ENCODE data around the gene ALDOA.
"Not testable (repeated sequence)": the region's sequence is repeated elsewhere in the genome, so short reads cannot be mapped to it uniquely, and the experiment has no call there.

Gene ALDOA

GRCh38 chr16:30065102-30065942 lies at the start of gene ALDOA:
ALDOA (plus strand) TSS chr16:30065760; CDS start chr16:30066898, 1,138 bp downstream.
- FAIRE-seq: peak; percentile 80

GRCh38 chr16:30016555-30017276 lies 48.8 kb upstream of the ALDOA start:
- no peak for FAIRE-seq

- no peak for FAIRE-seq
Observed at GRCh38 chr16:30017277-30017656, 48.3 kb upstream of the ALDOA start.

DNA sequence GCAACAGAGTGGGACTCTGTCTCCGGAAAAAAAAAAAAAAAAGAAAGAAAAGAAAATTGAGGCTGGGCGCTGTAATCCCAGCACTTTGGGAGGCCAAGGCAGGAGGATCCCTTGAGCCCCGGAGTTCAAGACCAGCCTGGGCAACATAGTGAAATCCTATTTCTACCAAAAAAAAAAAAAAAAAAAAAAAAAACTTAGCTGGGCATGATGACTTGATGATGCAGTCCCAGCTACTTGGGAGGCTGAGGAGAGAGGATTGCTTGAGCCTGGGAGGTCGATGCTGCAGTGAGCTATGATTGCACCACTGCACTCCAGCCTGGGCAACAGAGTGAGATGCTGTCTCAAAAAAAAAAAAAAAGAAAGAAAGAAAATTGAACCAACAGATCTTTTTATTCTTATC lies 47.6 kb upstream of the ALDOA start:
- not testable (repeated sequence) for FAIRE-seq

DNA sequence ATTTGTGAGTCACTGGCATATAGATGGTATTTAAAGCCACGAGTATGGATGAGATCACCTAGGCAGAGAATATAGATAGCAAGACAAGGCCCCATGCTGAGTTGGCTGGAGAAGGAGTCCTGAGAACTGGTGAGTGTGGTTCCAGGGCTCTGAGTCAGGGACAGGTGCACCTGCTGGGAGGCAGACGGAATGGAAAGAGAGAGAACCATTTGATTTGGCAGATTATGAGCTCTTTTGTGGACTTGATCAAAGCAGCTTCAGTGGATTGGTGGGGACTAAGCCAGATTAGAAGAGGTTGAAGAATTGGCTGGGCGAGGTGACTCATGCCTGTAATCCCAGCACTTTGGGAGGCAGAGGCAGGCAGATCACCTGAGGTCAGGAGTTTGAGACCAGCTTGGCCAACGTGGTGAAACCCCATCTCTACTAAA lies 46.8 kb upstream of the ALDOA start:
- FAIRE-seq: no peak

DNA sequence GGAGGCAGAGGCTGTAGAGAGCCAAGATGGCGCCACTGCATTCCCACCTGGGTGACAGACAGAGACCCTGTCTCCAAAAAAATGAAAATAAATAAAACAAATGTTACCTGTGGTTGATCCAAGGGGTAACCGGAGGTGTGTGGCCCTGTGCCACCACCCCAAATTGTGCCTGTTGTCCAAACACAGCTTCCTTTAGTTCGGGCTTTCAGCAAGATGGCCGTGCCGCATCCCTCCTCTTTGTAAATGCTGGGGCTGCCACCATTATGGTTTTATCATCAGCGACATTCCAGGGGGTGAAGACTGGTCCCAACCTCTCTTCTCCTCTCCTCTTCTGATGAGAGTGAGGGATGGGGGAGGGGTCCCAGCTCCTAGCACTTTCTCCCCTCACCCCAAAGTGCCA lies 42.7 kb upstream of the ALDOA start, which contains the start of gene C16orf92:
Gene C16orf92, plus strand, starts transcription at position 312 of the 400 bp plus-strand sequence. CDS start 143 bp downstream, outside the sequence.
- no peak for FAIRE-seq

- FAIRE-seq: no peak
Observed at GRCh38 chr16:30023586-30023985, 42.0 kb upstream of the ALDOA start.

DNA sequence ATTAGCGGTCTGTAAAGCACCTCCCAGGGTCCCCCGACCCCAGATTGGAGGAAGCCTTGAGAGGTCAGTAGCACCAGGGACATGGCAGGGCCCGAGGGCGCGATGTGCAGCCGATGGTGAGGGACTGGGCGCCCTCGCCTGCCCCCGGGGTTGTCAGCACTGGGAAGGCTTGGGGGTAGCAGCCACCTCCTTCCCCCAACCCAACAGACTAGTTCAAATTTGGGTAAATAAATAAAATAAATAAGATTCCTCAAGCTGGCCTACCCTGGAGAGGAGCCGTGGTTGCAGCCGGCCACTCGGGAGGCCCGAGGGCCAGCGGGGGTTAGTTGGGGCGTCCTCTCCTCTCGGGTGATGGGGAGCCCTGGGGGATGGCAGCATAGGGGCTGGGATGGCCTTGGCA lies 41.1 kb upstream of the ALDOA start:
- no peak for FAIRE-seq

- no peak for FAIRE-seq
Observed at GRCh38 chr16:30025156-30025555, 40.4 kb upstream of the ALDOA start.

GRCh38 chr16:30025574-30025973 lies 40.0 kb upstream of the ALDOA start:
- no peak for FAIRE-seq

- FAIRE-seq: no peak
Observed at GRCh38 chr16:30026449-30026848, 39.1 kb upstream of the ALDOA start.

DNA sequence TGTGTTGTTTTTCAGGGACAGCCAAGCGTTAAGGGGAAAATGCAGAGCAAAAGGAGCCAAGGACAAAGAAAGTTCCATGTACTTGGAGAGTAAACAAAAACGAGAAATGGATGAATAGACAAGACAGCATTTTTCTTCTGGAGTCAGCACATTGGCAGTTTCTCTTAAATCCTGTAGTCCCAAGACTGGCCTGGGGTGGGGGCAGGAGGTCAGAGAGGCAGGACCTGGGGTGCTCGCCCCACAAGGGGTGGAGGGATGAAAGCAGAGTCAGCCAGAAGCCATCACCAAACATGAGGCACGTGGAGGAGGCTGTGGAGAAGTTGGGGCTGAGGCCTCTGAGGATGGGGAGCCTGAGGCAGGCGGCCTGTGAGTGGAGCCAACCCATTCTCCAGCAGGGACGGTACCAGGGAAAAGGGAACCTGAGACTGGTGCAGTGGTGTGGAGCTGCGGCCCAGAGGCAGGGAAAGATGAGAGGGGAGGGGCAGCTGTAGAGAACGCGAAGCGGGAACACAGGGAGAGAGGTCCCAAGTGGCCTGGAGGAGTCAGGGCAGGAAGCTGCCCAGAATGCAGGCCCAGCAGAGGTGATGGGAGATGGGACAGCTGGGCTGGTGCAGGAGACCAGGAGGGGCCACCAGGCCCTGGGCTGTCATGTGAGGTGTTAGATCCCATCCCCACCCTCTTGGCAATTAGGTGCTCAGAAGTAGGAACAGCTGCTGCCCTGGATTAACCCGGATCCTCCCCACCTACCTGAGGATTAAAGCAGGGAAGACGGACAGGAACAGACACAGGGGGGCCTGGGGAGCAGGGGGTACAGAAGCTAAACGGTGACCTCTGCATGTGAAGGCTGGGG lies 37.7 kb upstream of the ALDOA start:
- no peak for FAIRE-seq

- FAIRE-seq: no peak
Observed at GRCh38 chr16:30028438-30029076, 37.0 kb upstream of the ALDOA start.

DNA sequence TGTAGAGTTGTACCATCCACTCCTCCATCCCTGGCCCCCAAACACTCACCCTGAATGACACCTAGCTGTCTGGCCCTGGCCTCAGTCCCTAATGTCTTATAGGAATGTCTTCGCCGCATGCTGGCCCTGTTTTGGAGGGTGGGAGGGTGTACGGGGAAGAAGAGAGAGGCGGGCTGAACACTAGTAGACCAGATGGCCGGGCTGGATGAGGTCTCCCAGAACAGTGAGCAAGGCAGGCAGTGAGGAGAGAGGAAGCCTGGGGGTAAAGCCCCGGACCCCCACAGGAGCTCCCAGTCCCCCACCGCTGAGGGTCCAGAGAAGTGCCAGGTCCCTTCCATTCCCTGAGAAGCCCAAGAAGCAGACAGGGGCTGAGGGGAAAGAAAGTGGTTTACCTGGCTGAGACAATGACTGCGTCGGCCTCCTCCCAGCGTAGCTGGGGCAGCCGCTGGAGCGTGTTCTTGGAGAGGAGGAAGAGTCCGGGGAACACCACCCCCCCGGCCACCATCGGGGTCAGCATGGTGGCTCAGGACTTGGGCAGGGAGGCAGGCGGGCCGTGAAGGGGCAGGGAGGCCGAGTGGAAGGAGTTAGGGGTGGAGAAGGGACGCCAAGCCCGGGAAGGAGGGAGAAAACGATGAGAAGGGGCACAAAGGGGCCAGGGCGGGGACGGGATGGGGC lies 35.4 kb upstream of the ALDOA start:
- no peak for FAIRE-seq

- FAIRE-seq: no peak
Observed at GRCh38 chr16:30030841-30031413, 34.6 kb upstream of the ALDOA start, which contains the start of gene TLCD3B. TLCD3B (minus strand) TSS chr16:30031271; CDS start chr16:30030527, 744 bp downstream.

DNA sequence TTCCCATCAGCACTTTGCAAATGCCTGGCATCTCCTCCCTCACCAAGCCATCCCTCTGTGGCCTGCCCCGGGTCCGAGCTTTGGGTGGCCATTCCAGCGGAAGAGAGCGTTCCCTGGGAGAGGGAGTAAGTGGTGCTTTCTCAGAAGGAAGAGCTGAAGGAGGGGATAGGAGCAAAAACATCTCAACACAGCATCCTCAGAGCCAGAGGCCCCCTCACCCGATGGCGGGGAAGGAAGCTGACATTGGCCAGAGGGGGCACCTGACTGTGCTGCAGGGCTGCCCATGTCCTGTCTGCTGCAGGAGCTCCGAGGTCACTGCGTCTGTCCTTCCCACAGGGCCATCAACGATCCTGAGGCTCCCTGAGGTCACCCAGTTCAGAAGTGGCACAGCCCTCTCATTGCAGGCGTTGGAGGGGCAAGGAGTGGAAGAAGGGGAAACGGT lies 34.1 kb upstream of the ALDOA start:
- FAIRE-seq: no peak

DNA sequence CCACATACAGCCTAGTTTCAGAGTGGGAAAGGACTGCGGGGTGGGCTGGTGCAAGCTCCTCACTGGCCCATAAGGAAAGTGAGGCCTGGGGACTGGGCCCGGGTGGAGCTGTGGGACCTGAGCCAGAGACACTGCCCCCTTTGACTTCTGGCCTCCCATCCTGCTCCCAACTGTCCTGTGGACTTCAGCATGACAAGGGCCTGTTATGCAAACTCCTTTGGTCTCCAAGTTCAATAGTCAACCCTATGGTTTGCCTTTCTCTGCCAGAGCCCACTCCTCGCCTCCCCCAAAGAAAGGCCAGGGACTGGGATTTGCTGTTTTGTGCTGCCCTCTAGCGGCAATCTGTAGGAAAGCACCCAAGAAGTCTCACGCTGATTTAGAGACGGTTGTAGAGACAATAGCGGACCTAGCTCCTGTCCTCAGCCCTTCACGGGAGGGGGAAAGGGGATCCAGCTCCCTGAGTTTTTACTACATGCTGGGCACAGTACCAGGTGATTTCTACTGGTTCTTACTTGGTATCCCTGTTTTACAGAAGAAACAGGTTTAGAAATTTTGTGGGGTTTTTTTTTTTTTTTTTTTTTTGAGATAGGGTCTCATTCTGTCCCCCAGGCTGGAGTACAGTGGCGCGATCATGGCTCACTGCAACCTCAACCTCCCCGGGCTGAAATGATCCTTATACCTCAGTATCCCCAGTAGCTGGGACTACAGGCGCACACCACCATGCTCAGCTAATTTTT lies 33.3 kb upstream of the ALDOA start:
- FAIRE-seq: no peak

DNA sequence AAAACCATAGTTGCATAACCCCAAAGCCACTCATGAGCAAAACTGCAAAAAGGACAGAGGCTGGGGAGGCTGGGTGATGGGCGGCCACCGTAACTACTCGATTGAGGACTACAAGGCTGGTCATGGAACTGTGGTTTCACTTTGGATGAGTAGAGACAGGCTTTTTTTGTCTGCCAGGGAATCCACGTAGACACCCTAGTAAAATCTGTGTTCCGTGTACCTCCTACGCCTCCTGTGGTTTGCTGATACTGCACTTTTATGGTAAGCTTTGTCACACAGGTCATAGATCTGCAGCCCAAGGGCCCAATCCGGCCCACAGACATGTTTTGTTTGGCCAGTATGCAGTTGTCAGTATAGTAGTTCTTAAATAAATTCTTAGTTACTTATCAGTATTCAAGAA lies 32.3 kb upstream of the ALDOA start:
- no peak for FAIRE-seq

DNA sequence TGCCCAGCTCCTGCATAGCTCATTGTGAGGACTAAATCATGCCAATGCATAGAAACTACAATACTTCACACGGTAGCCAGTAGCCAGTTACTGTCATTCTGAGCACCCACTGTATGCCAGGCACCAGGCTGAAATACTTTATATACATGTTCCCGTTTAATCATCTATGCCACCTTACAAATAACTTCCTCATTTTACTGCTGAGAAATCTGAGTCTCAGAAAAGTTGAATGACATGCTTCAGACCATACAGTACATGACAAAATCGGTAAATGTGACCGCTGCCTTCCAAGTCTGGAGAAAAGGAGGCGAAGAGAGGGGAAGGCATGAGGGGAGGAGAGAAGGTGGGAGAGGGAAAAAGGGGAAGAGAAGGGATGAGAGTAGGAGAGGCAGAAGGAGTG lies 25.3 kb upstream of the ALDOA start:
- FAIRE-seq: no peak

- not testable (repeated sequence) for FAIRE-seq
Observed at GRCh38 chr16:30040690-30041089, 24.9 kb upstream of the ALDOA start.

DNA sequence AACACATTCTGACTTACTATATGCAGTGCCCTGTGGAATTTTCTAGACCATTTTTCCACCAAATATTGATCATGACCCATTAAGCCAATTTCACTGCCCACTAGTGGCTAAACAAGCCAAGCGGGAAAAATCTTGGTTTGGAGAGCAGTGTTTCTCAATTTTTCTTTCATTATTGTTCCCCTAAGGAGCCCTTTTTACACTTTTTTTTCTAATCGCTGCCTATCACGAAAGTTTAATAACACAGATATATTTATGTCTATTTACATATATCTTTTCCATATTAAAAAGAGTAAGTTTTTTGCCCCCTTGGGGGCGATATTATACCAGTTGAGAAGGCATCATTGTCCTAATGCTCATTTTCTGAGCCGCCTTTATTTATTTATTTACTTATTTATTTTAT lies 23.7 kb upstream of the ALDOA start:
- peak; percentile 96 for FAIRE-seq
